HepG2 (cell line): Measurements from ENCODE around the gene GPT2. TPM values are rescaled to one million over a fixed set of nuclear protein-coding genes. Genes with fewer than 3 reads are reported as not detected.

Experiments
- MLXIP ChIP-seq: sonication (generic); formaldehyde crosslinking; IDR thresholded peaks from 2 replicates; pipeline ENCODE4 v1.9.0; 2021; ENCODE audit warnings: missing genetic modification reagents, borderline replicate concordance
- NFAT5 ChIP-seq: sonication (generic); formaldehyde crosslinking; IDR thresholded peaks from 2 replicates; pipeline ENCODE4 v1.4.0; 2020; ENCODE audit warnings: missing genetic modification reagents
- PHF5A ChIP-seq: IDR thresholded peaks from one replicate; pipeline ENCODE4 v1.6.1; 2018; ENCODE audit warnings: low read depth, missing genetic modification reagents; ENCODE audit not compliant: unreplicated experiment
- YEATS2 ChIP-seq: sonication (generic); formaldehyde crosslinking; IDR thresholded peaks from 2 replicates; pipeline ENCODE4 v1.4.0; 2020; ENCODE audit warnings: missing genetic modification reagents, borderline replicate concordance
- ZBTB2 ChIP-seq: sonication (generic); formaldehyde crosslinking; IDR thresholded peaks from 2 replicates; pipeline ENCODE4 v1.8.0; 2022; ENCODE audit warnings: low read depth, missing genetic modification reagents
- ZNF430 ChIP-seq: sonication (generic); formaldehyde crosslinking; IDR thresholded peaks from 2 replicates; pipeline ENCODE4 v1.9.0; 2021; ENCODE audit warnings: mild to moderate bottlenecking, missing genetic modification reagents
- ZNF562 ChIP-seq: sonication (generic); formaldehyde crosslinking; IDR thresholded peaks from 2 replicates; pipeline ENCODE4 v1.8.0; 2022; ENCODE audit warnings: missing genetic modification reagents, borderline replicate concordance
- polyA plus RNA-seq, 8 experiments: library from polyadenylated mRNA; depleted of rRNA in 3 of 8; stranded (reverse) in 7 of 8; unstranded in 1 of 8; fragments of >200 nt; fragmentation: Illumina TruSeq in 4 of 8; extraction: Trizol in 4 of 8; gene quantifications; 2 replicates each; pipeline versions ENCODE4 v1.2.1 to v1.2.3, GENCODE V29; 2011 to 2016; ENCODE audit warnings: low read depth in 4 of 8, missing spikeins in 1 of 8, mixed read lengths in 1 of 8; ENCODE audit not compliant: insufficient read depth in 1 of 8
- total RNA-seq, 5 experiments: library from RNA; depleted of rRNA; stranded (reverse); fragments of >200 nt; fragmentation: Illumina TruSeq; extraction: Trizol; gene quantifications; 2 replicates each; pipeline ENCODE4 v1.2.3, GENCODE V29; 2016; ENCODE audit warnings: low read depth in 1 of 5
- TF ChIP-seq, protein P1 (sequence below), 2 experiments: fragments of 450-650 bp in 1 of 2; sonication (generic) in 1 of 2; formaldehyde crosslinking in 1 of 2; IDR thresholded peaks; 2 replicates each; pipeline versions ENCODE4 v1.6.1 to v1.8.0; 2016 to 2022; ENCODE audit warnings: antibody characterized with exemption in 1 of 2, mild to moderate bottlenecking in 1 of 2, missing genetic modification reagents in 1 of 2

The GPT2 gene
- total and polyA plus RNA-seq, 2 of the 13 experiments (the other 11 are each of a cell fraction or from before 2014, with no cell fraction given) = 138 to 267 TPM

- TF ChIP-seq MLXIP (CRISPR knock-in tag) (no peak), PHF5A (CRISPR knock-in tag) (no peak), ZNF562 (CRISPR knock-in tag) (no peak), NFAT5 (CRISPR knock-in tag) (no peak), ZBTB2 (CRISPR knock-in tag) (no peak), YEATS2 (no peak), ZNF430 (CRISPR knock-in tag) (no peak)
- TF ChIP-seq, protein P1, sequence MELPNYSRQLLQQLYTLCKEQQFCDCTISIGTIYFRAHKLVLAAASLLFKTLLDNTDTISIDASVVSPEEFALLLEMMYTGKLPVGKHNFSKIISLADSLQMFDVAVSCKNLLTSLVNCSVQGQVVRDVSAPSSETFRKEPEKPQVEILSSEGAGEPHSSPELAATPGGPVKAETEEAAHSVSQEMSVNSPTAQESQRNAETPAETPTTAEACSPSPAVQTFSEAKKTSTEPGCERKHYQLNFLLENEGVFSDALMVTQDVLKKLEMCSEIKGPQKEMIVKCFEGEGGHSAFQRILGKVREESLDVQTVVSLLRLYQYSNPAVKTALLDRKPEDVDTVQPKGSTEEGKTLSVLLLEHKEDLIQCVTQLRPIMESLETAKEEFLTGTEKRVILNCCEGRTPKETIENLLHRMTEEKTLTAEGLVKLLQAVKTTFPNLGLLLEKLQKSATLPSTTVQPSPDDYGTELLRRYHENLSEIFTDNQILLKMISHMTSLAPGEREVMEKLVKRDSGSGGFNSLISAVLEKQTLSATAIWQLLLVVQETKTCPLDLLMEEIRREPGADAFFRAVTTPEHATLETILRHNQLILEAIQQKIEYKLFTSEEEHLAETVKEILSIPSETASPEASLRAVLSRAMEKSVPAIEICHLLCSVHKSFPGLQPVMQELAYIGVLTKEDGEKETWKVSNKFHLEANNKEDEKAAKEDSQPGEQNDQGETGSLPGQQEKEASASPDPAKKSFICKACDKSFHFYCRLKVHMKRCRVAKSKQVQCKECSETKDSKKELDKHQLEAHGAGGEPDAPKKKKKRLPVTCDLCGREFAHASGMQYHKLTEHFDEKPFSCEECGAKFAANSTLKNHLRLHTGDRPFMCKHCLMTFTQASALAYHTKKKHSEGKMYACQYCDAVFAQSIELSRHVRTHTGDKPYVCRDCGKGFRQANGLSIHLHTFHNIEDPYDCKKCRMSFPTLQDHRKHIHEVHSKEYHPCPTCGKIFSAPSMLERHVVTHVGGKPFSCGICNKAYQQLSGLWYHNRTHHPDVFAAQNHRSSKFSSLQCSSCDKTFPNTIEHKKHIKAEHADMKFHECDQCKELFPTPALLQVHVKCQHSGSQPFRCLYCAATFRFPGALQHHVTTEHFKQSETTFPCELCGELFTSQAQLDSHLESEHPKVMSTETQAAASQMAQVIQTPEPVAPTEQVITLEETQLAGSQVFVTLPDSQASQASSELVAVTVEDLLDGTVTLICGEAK (IDR thresholded peaks at IDR 0.05) = no peak
- TF ChIP-seq, protein P1 (CRISPR knock-in tag; IDR thresholded peaks at IDR 0.05) = no peak
These were observed 90.2 kb downstream of the GPT2 start (continued) for GRCh38 chr16:46974352-46974751.
